Mammary epithelial cell (primary cell): ENCODE data around the gene ACADS.

Source experiments
- CTCF ChIP-seq, 2 donors: IDR thresholded peaks in 1 of 2; conservative IDR thresholded peaks in 1 of 2; 2 replicates each; pipeline ENCODE4 v1.5.1; 2011 to 2012; ENCODE audit warnings: inconsistent platforms in 2 of 2, low read length in 2 of 2, mild to moderate bottlenecking in 2 of 2, control low read depth in 1 of 2, low read depth in 1 of 2; ENCODE audit not compliant: insufficient read depth in 1 of 2; ENCODE audit errors: extremely low read depth in 1 of 2
- EZH2 ChIP-seq: IDR thresholded peaks from 2 replicates; pipeline ENCODE4 v1.6.1; 2012; ENCODE audit warnings: low read length, inconsistent platforms, borderline replicate concordance

- TF ChIP-seq EZH2 (no peak), CTCF (conservative IDR thresholded peaks at IDR 0.05 in 1 of 2, IDR thresholded peaks at IDR 0.05 in 1 of 2; ENCODE audit: extremely low read depth in 1 of 2, insufficient read depth in 1 of 2, low read depth in 1 of 2, low read length in 2 of 2) (no peak)
Observed at GRCh38 chr12:120689397-120690082, 36.1 kb upstream of the ACADS start.
